ENCODE measurements around the gene ASB2.

DNA sequence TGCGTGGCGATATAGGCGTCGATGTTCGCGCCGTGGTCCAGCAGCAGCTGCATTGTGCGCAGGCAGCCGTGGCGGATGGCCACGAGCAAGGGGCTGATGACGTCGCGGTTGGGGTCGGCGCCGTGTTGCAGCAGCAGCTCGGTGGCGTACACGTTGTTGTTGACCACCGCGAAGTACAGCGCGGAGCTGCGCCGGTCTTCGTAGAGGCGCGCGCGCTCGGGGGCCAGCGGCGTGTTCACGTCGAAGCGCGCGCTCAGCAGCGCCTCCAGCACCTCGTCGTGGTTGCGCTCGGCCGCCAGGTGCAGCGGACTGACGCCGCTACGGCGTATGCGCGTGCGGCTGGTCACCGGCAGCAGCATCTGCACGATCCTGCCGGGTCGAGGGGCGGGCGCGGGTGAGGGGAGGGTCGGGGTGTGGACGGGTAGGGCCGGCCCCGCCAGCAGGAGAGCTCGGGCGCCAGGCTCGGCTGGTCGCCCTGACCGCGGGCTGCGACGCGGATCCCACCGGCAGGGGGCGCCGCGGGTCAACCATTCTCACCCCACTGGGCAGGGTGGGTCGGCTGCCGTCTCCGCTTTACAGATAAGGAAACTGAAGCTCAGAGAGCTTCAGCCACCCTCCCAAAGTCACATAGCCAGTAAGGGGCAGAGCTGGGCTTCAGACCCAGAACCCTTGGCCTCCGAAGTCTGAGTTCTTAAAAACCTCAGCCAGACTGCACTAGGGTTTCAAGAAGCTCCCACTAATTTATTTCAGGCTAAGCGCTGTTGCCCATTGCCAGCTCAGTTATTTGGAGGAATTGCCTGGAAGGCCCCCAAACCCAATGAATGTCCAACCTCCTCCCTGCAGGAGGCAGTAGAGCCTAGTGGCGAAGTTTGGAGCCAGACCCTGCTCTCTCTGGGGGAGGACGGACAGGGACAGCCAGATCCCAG lies 36.8 kb downstream of the ASB2 start:
- TF ChIP-seq CTCF (IDR thresholded peaks at IDR 0.05; ENCODE audit: low read depth, low read length, poor library complexity, severe bottlenecking) (peak; percentile 85), EZH2phosphoT487 (IDR thresholded peaks at IDR 0.05; ENCODE audit: borderline replicate concordance, low read length) (no peak)

All from DOHH2 (cell line).